Type B pancreatic cell (in vitro differentiated cells): ENCODE results near the gene SOAT2. TPM values are rescaled to one million over a fixed set of nuclear protein-coding genes. Genes with fewer than 3 reads are reported as not detected.

Source experiments
- DNase-seq: peaks from one replicate; pipeline ENCODE4 v3.0.0; 2021; ENCODE audit warnings: mixed read lengths; ENCODE audit not compliant: unreplicated experiment; ENCODE audit errors: extremely low spot score
- H3K27ac Mint-ChIP-seq: 2 replicates; pipeline ENCODE4 v1.8.0; 2021; ENCODE audit warnings: mild to moderate bottlenecking, mixed read lengths
- H3K27me3 Mint-ChIP-seq: 2 replicates; pipeline ENCODE4 v1.8.0; 2021; ENCODE audit warnings: mixed read lengths
- H3K36me3 Mint-ChIP-seq: 2 replicates; pipeline ENCODE4 v1.8.0; 2021; ENCODE audit warnings: mixed read lengths
- H3K4me1 Mint-ChIP-seq: one replicate; pipeline ENCODE4 v1.8.0; 2021; ENCODE audit warnings: mixed read lengths; ENCODE audit not compliant: unreplicated experiment
- H3K4me3 Mint-ChIP-seq: 2 replicates; pipeline ENCODE4 v1.8.0; 2021; ENCODE audit warnings: mild to moderate bottlenecking, mixed read lengths
- H3K9me3 Mint-ChIP-seq: 2 replicates; pipeline ENCODE4 v1.8.0; 2021; ENCODE audit warnings: mixed read lengths
- total RNA-seq: library from RNA; stranded (reverse); gene quantifications from 2 replicates; pipeline ENCODE4 v1.2.1, GENCODE V29; 2021; ENCODE audit warnings: low replicate concordance
- TF ChIP-seq, protein P1 (sequence below): fragments of 200-600 bp; sonication (generic); conservative IDR thresholded peaks from 2 replicates; pipeline ENCODE4 v1.5.0; 2021; ENCODE audit warnings: antibody characterized with exemption, mild to moderate bottlenecking

The SOAT2 gene
- total RNA-seq, 1 donor from 2014 or later = 0.97 TPM

GRCh38 chr12:53123578-53124351, 20.5 kb downstream of the SOAT2 start:
- peak; percentile 63 for DNase-seq
- peaks cover 4% of the 10 kb centered on the region for H3K27me3 Mint-ChIP-seq
- H3K4me3 Mint-ChIP-seq = no peak overlapping the region
- no peak overlapping the region for H3K27ac Mint-ChIP-seq
- TF ChIP-seq, protein P1, sequence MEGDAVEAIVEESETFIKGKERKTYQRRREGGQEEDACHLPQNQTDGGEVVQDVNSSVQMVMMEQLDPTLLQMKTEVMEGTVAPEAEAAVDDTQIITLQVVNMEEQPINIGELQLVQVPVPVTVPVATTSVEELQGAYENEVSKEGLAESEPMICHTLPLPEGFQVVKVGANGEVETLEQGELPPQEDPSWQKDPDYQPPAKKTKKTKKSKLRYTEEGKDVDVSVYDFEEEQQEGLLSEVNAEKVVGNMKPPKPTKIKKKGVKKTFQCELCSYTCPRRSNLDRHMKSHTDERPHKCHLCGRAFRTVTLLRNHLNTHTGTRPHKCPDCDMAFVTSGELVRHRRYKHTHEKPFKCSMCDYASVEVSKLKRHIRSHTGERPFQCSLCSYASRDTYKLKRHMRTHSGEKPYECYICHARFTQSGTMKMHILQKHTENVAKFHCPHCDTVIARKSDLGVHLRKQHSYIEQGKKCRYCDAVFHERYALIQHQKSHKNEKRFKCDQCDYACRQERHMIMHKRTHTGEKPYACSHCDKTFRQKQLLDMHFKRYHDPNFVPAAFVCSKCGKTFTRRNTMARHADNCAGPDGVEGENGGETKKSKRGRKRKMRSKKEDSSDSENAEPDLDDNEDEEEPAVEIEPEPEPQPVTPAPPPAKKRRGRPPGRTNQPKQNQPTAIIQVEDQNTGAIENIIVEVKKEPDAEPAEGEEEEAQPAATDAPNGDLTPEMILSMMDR = no peak
- no peaks in the 10 kb centered on the region for H3K9me3 Mint-ChIP-seq
- H3K4me1 Mint-ChIP-seq = peaks cover 5% of the 10 kb centered on the region
- H3K36me3 Mint-ChIP-seq = no peaks in the 10 kb centered on the region

GRCh38 chr12:53124352-53124723, 21.1 kb downstream of the SOAT2 start:
- DNase-seq = no peak
- Mint-ChIP-seq H3K4me1 (peaks cover 5% of the 10 kb centered on the region), H3K27me3 (peaks cover 6% of the 10 kb centered on the region), H3K9me3 (no peaks in the 10 kb centered on the region), H3K36me3 (no peaks in the 10 kb centered on the region), H3K27ac (no peak overlapping the region), H3K4me3 (no peak overlapping the region)
- TF ChIP-seq, protein P1 = no peak

DNA sequence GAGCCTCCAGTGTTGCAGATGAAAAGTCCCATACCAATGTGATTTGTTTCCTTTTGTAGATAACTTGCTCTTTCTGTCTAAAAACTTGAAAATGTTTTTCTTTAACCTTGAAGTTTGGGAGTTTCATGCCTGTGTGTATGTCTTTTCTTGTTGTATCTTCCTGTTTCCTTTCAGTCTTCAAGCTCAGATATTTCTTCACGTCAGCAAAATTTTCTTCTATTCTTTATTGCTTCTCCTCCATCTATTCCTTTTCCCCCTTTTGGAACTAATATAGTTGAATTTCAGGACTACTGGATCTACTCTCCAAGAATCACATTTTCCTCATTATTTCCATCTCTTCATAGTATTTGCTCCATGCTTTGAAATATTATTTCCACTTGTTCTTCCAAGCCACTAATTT, 23.9 kb downstream of the SOAT2 start:
- Mint-ChIP-seq H3K27me3 (peaks cover 9% of the 10 kb centered on the region), H3K36me3 (no peaks in the 10 kb centered on the region), H3K4me3 (no peak overlapping the region), H3K27ac (no peak overlapping the region), H3K9me3 (no peaks in the 10 kb centered on the region), H3K4me1 (peaks cover 5% of the 10 kb centered on the region)
- no peak for DNase-seq
- TF ChIP-seq, protein P1 = no peak

DNA sequence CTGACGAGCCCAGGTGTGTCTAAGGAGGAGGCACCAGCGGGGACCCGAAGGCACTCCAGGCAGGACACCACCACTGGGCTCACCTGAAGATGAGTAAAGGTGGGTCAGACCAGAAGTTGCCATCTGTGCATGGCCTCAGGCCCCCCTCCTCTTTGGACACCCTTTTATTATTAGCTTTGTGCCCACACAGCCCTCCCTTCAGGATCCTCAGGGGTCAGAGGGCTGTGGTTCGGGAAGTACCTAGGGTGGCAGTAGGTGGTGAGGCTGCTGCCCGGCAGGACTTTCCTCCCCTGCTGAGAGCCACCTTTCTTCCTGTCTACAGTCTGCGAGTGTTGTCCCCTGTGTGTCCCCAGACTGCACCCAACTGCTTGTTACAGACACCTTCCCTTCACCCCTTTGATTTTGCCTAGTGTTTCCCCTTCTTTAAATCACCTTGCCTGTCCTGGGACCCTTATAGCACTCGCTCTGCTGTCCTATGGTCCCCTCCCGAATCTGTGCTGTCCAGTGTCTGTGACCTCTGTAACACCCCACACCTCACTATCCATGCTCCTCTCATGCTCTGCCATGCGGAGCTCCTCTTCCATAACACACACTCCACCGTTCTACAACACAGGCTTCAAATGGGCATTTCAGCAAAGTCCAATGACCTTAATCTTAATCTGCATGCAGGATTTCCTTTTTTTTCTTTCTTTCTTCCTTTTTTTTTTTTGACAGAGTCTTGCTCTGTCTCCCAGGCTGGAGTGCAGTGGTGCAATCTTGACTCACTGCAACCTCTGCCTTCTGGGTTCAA, 25.7 kb downstream of the SOAT2 start:
- Mint-ChIP-seq H3K4me3 (no peak overlapping the region), H3K27ac (no peak overlapping the region), H3K36me3 (no peaks in the 10 kb centered on the region), H3K4me1 (no peaks in the 10 kb centered on the region), H3K27me3 (peaks cover 9% of the 10 kb centered on the region), H3K9me3 (no peaks in the 10 kb centered on the region)
- DNase-seq = peak; percentile 55
- TF ChIP-seq, protein P1 = no peak

- Mint-ChIP-seq H3K9me3 (no peaks in the 10 kb centered on the region), H3K27ac (no peak overlapping the region), H3K4me1 (no peaks in the 10 kb centered on the region), H3K36me3 (no peaks in the 10 kb centered on the region), H3K27me3 (peaks cover 9% of the 10 kb centered on the region), H3K4me3 (no peak overlapping the region)
- TF ChIP-seq, protein P1 = no peak
- peak; percentile 20 for DNase-seq
These were observed 28.6 kb downstream of the SOAT2 start for GRCh38 chr12:53131844-53132243.
